LoVo (cell line): ENCODE results near the gene CYP24A1.

Source experiments
- DNase-seq: peaks from one replicate; pipeline ENCODE4 v3.0.0-alpha.2; 2016; ENCODE audit warnings: low spot score

CYP24A1 gene

GRCh38 chr20:54173653-54174456 lies at the start of gene CYP24A1:
TSS of gene CYP24A1 (minus strand) at chr20:54173986. CDS start at chr20:54173579, 407 bp downstream.
- no peak for DNase-seq

- DNase-seq = no peak
Observed at GRCh38 chr20:54223285-54223684, 49.5 kb upstream of the CYP24A1 start.

- no peak for DNase-seq
Observed at GRCh38 chr20:54221996-54222890, 48.5 kb upstream of the CYP24A1 start.

- no peak for DNase-seq
Observed at GRCh38 chr20:54221353-54221752, 47.6 kb upstream of the CYP24A1 start.

GRCh38 chr20:54220722-54221121 lies 46.9 kb upstream of the CYP24A1 start:
- DNase-seq = no peak

- peak; percentile 33 for DNase-seq
Observed at GRCh38 chr20:54219751-54220426, 46.1 kb upstream of the CYP24A1 start.

GRCh38 chr20:54218470-54218869 lies 44.7 kb upstream of the CYP24A1 start:
- DNase-seq = no peak

GRCh38 chr20:54217762-54218161 lies 44.0 kb upstream of the CYP24A1 start:
- no peak for DNase-seq

GRCh38 chr20:54215157-54215789 lies 41.5 kb upstream of the CYP24A1 start:
- DNase-seq = no peak

- DNase-seq = no peak
Observed at GRCh38 chr20:54214566-54214965, 40.8 kb upstream of the CYP24A1 start.

GRCh38 chr20:54212871-54213270 lies 39.1 kb upstream of the CYP24A1 start:
- DNase-seq = no peak

- no peak for DNase-seq
Observed at GRCh38 chr20:54212226-54212625, 38.4 kb upstream of the CYP24A1 start.

GRCh38 chr20:54209216-54209813 lies 35.5 kb upstream of the CYP24A1 start:
- DNase-seq = no peak

GRCh38 chr20:54208548-54209176 lies 34.9 kb upstream of the CYP24A1 start:
- DNase-seq = peak; percentile 15

GRCh38 chr20:54207743-54208547 lies 34.2 kb upstream of the CYP24A1 start, which contains the start of gene PFDN4:
TSS of gene PFDN4 (plus strand) at chr20:54208087. CDS start at chr20:54208101, 14 bp downstream.
- DNase-seq = peak; percentile 92

- DNase-seq = no peak
Observed at GRCh38 chr20:54207053-54207742, 33.4 kb upstream of the CYP24A1 start.

- DNase-seq = no peak
Observed at GRCh38 chr20:54205450-54205849, 31.7 kb upstream of the CYP24A1 start.

GRCh38 chr20:54204481-54204880 lies 30.7 kb upstream of the CYP24A1 start:
- DNase-seq = no peak

GRCh38 chr20:54204063-54204462 lies 30.3 kb upstream of the CYP24A1 start:
- no peak for DNase-seq
